Measurements from ENCODE around the gene RTBDN.

DNA sequence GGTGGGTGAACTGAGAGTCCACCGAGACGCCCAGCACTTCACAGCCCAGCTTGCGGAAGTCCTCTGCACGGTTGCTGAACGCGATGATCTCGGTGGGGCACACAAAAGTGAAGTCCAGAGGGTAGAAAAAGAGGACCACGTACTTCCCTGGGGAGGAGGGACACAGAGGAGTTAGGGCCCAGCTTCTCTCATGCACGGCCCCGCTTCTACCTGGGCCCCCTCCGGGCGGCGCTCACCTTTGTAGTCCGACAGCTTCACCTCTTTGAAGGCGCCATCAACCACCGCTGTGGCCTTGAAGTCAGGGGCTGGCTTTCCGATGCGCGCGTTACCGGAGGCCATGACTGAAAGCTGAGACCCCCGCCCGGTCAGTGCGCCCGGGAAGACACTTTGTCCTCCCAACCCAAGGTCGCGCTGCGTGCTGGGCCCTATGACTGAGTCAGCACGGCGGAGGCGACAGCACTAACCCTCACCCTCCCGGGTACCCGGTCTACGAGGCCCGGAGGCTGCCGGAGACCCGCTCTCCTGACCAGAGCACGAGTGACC, 33.4 kb downstream of the RTBDN start:
- TF ChIP-seq, protein P1, sequence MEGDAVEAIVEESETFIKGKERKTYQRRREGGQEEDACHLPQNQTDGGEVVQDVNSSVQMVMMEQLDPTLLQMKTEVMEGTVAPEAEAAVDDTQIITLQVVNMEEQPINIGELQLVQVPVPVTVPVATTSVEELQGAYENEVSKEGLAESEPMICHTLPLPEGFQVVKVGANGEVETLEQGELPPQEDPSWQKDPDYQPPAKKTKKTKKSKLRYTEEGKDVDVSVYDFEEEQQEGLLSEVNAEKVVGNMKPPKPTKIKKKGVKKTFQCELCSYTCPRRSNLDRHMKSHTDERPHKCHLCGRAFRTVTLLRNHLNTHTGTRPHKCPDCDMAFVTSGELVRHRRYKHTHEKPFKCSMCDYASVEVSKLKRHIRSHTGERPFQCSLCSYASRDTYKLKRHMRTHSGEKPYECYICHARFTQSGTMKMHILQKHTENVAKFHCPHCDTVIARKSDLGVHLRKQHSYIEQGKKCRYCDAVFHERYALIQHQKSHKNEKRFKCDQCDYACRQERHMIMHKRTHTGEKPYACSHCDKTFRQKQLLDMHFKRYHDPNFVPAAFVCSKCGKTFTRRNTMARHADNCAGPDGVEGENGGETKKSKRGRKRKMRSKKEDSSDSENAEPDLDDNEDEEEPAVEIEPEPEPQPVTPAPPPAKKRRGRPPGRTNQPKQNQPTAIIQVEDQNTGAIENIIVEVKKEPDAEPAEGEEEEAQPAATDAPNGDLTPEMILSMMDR (IDR thresholded peaks at IDR 0.05) = no peak
- TF ChIP-seq ZFX (IDR thresholded peaks at IDR 0.05; ENCODE audit: borderline replicate concordance) = no peak
